ENCODE measurements around the gene KNSTRN.
A peak's percentile ranks its signal among the peaks of the same experiment; 100 is the strongest.

The KNSTRN gene

DNA sequence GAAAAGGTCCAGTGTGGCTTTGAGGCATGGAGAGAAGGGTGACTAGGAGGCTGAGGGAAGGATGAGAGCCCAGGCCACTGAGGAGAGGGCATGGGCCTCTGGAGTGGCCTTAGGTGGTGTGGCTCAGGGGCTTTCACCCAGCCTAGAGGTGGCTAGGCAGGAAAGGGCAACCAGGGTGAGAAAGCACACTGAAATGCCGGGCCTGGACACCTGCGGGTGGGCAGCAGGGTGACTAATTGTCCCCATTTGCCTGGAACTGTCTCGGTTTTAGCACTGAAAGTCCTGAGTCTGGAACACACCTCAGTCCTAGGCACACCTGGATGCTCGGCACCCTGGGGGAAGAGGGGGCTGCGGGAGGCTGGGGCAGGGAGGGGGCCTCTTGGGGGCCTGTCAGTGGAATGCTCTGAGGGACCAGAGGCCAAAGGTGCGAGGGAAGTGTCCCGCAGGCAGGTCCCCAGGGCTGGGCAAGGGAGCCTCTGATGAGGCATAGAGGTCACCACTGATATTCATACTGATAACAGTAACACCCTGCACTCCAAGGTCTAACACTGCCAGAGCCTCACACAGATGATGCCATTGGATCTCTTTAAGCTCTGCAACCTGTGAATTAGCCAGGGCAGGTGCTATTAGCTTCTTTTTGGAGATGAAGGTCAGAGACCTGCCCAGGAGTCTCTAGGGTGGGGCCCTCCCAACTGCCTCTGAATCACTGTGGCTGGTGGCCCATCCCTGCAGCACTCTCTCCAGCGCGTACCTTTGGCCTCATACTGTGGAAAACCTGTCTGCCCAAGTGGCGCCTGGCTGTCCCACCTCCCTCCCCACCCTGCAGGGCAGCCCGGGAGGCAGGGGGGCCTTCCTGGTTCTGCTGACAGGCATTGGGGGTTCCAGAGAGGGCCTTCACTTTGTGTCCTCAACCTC lies 34.7 kb upstream of the KNSTRN start:
- Histone ChIP-seq H3K4me2 (ENCODE audit: low read length) (no peak overlapping the region), H3K4me1 (ENCODE audit: control insufficient read depth, insufficient read depth, low read length) (peaks cover 17% of the 10 kb centered on the region), H3K9ac (ENCODE audit: low read depth, low read length) (no peak overlapping the region), H3K27me3 (ENCODE audit: control insufficient read depth, insufficient read depth, low read length) (peaks cover 16% of the 10 kb centered on the region), H3K36me3 (ENCODE audit: insufficient read depth, low read length) (no peaks in the 10 kb centered on the region), H3K9me3 (replicated peaks; ENCODE audit: low read length) (no peaks in the 10 kb centered on the region), H3K4me3 (ENCODE audit: low read length) (no peak overlapping the region)

DNA sequence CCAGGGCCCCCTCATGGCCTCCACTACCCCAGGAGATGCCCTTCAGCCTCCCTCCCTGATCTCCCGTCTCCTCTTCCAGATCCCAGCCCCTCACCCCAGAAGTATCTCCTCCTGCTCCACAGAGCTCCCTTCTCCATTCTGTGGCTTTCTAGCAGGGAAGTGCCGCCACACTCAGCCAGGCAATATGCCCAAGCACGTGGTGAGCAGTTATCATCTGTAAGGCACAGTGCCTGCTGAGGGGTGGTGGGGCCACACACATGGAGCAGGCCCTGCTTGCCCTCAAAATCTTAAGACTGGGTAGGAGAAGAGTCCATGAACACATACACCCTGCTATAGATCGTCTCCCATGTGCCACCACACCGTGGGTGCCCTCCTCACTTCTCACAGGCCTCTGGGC lies 34.0 kb upstream of the KNSTRN start:
- no peaks in the 10 kb centered on the region for H3K9me3 ChIP-seq (replicated peaks; ENCODE audit: low read length)
- no peak overlapping the region for H3K4me3 ChIP-seq (ENCODE audit: low read length)
- H3K4me2 ChIP-seq (ENCODE audit: low read length) = no peak overlapping the region
- H3K9ac ChIP-seq (ENCODE audit: low read depth, low read length) = no peak overlapping the region
- no peaks in the 10 kb centered on the region for H3K36me3 ChIP-seq (ENCODE audit: insufficient read depth, low read length)
- H3K4me1 ChIP-seq (ENCODE audit: control insufficient read depth, insufficient read depth, low read length) = peaks cover 10% of the 10 kb centered on the region
- H3K27me3 ChIP-seq (ENCODE audit: control insufficient read depth, insufficient read depth, low read length) = peaks cover 22% of the 10 kb centered on the region

DNA sequence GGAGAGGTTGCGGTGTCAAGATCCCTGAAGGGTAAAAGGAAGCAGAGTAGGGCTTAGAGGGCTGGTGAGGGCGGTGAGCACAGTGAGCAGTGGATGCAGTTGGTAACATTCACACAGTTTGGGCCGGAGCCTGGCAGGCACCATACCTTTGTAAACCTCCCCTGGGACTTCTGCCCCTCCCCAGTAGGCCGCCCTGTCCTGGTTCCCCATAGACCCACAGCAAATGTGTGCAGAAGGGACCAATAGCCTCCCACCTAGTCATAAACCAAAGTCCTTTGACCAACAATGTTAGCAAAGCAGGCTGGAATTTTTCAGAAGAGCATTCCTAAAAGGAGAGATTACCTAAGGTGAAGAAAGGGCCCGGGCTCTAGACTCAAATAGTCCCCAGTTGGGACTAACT lies 33.4 kb upstream of the KNSTRN start:
- no peaks in the 10 kb centered on the region for H3K36me3 ChIP-seq (ENCODE audit: insufficient read depth, low read length)
- no peak overlapping the region for H3K9ac ChIP-seq (ENCODE audit: low read depth, low read length)
- no peak overlapping the region for H3K4me2 ChIP-seq (ENCODE audit: low read length)
- peaks cover 29% of the 10 kb centered on the region for H3K27me3 ChIP-seq (ENCODE audit: control insufficient read depth, insufficient read depth, low read length)
- H3K4me3 ChIP-seq (ENCODE audit: low read length) = no peak overlapping the region
- no peaks in the 10 kb centered on the region for H3K9me3 ChIP-seq (replicated peaks; ENCODE audit: low read length)
- H3K4me1 ChIP-seq (ENCODE audit: control insufficient read depth, insufficient read depth, low read length) = peaks cover 3% of the 10 kb centered on the region

DNA sequence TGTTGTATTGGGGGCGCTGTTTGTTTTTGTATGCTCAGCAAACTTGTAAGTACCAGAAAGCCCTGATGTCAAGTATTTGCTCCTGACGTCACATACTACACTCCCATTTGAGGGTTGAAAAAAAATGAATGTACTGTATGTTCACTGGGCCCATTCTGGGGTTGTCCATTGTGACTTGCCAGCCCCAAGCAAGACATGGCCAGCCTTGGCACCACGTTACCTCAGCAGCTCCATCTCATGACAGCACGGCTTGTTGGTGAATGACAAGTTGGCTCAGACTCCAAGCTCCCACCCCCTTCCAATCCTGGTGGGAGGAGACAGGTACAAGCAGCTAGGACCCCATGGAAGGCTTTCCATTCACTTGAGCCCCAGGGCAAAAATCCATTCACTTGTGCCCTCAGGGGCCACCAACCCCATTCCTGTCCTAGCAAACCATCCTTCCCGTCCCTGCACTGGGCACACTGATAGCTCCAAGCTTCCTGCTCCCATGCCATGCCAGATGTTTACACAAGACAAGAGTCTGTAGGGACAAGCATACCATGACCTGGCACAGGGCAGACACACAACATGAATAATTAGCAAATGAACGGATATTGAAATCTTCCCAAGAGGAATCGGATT lies 30.1 kb upstream of the KNSTRN start:
- Histone ChIP-seq H3K4me1 (ENCODE audit: control insufficient read depth, insufficient read depth, low read length) (peaks cover 4% of the 10 kb centered on the region), H3K4me2 (ENCODE audit: low read length) (no peak overlapping the region), H3K4me3 (ENCODE audit: low read length) (no peak overlapping the region), H3K27me3 (ENCODE audit: control insufficient read depth, insufficient read depth, low read length) (peaks cover 29% of the 10 kb centered on the region), H3K36me3 (ENCODE audit: insufficient read depth, low read length) (no peaks in the 10 kb centered on the region), H3K9ac (ENCODE audit: low read depth, low read length) (no peak overlapping the region), H3K9me3 (replicated peaks; ENCODE audit: low read length) (no peaks in the 10 kb centered on the region)

DNA sequence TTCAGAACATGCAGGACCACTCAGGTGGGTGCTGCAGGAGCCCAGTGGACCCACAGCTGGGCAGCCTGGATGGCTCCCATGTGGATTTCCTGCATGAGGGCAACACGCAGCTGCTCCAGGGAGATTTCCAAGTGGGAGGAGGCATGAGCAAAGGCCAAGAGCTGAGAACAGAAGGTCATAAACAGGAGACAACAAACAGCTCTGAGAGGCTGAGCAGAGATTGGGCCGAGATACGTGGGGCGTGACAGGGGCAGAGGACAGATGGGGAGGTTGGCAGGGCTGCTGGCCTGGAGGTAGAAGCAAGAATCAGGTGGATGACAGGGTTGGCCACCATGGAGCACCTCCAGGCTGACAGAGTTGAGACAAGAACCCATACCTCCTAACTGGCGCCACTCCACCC lies 28.8 kb upstream of the KNSTRN start:
- no peak overlapping the region for H3K9ac ChIP-seq (ENCODE audit: low read depth, low read length)
- H3K9me3 ChIP-seq (replicated peaks; ENCODE audit: low read length) = no peaks in the 10 kb centered on the region
- no peaks in the 10 kb centered on the region for H3K36me3 ChIP-seq (ENCODE audit: insufficient read depth, low read length)
- no peak overlapping the region for H3K4me2 ChIP-seq (ENCODE audit: low read length)
- H3K4me3 ChIP-seq (ENCODE audit: low read length) = no peak overlapping the region
- peaks cover 8% of the 10 kb centered on the region for H3K4me1 ChIP-seq (ENCODE audit: control insufficient read depth, insufficient read depth, low read length)
- H3K27me3 ChIP-seq (ENCODE audit: control insufficient read depth, insufficient read depth, low read length) = peaks cover 30% of the 10 kb centered on the region

DNA sequence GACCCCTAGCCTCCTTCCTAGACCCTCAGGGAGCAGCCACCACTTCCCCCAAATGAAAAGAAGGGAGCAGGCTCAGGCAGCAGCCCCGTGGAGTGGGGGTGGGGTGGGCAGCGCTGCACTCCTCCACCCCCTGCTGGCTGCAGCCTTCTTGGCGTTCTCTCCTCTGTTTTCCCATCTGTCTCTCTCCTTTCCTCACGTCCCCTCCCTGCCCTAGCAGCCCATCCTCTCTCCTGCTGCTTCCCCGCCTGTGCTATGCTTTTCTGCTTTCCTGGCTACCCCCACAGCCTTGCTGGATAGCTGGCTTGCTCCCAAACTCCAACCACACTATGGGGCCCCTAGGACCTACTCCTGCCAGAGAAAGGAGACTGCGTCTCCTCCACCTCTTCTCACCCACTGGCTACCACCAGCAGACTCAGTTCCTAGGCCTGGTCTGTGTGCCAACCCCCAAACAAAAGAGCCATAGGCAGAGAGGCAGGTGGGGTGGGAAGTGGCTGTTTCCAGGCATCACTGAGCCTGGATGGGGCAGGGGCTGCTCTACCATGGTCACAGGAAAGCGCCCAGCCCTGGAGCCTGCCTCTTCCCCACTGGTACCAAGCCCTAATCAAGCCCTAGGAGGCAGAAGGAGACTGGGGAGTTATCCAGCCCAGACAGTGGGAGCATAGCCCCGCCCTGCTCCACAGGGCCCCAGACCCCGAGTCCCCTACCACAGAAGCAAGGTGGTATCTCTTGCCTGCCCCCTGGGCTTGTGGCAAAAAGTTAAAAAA lies 27.9 kb upstream of the KNSTRN start:
- peaks cover 12% of the 10 kb centered on the region for H3K4me1 ChIP-seq (ENCODE audit: control insufficient read depth, insufficient read depth, low read length)
- no peak overlapping the region for H3K4me3 ChIP-seq (ENCODE audit: low read length)
- no peaks in the 10 kb centered on the region for H3K9me3 ChIP-seq (replicated peaks; ENCODE audit: low read length)
- peaks cover 39% of the 10 kb centered on the region for H3K27me3 ChIP-seq (ENCODE audit: control insufficient read depth, insufficient read depth, low read length)
- no peaks in the 10 kb centered on the region for H3K36me3 ChIP-seq (ENCODE audit: insufficient read depth, low read length)
- H3K4me2 ChIP-seq (ENCODE audit: low read length) = no peak overlapping the region
- H3K9ac ChIP-seq (ENCODE audit: low read depth, low read length) = no peak overlapping the region

DNA sequence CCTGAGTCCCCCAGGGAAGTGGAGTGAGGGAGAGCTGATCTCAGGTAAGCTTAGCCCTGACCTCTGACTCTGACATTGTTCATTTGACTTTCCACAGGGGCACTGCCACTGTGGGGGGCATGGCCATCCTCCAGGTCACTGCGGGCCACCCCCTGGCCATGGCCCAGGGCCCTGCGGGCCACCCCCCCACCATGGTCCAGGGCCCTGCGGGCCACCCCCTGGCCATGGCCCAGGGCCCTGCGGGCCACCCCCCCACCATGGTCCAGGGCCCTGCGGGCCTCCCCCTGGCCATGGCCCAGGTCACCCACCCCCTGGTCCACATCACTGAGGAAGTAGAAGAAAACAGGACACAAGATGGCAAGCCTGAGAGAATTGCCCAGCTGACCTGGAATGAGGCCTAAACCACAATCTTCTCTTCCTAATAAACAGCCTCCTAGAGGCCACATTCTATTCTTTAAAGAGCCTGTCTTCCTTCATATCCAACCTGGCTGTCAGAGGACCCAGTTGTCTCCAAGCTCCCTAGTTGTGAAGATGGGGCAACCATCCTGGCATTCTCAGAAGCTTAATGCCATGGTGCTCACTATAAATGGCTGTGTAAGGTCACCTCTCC lies 26.4 kb upstream of the KNSTRN start:
- Histone ChIP-seq H3K36me3 (ENCODE audit: insufficient read depth, low read length) (no peaks in the 10 kb centered on the region), H3K27me3 (ENCODE audit: control insufficient read depth, insufficient read depth, low read length) (peaks cover 47% of the 10 kb centered on the region)

DNA sequence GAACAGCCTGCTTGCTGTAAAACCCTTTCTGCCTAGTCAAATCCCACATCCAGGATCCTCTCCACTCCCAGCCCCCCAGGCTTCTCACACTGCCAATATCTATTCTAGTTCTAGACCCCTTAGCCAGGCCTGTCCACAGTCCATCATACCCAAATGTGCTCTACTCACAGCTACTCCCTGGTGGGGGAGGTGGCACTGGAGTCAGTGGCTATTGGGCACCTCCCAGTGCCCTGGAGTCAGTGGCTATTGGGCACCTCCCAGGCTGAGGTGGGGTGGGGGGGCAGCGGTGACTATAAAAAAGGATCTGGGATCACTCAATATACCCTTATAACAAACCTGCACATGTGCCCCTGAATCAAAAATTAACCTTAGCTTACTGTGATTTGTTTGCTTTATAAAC lies 25.3 kb upstream of the KNSTRN start:
- H3K9me3 ChIP-seq (replicated peaks; ENCODE audit: low read length) = no peaks in the 10 kb centered on the region
- H3K27me3 ChIP-seq (ENCODE audit: control insufficient read depth, insufficient read depth, low read length) = peaks cover 55% of the 10 kb centered on the region
- H3K36me3 ChIP-seq (ENCODE audit: insufficient read depth, low read length) = no peaks in the 10 kb centered on the region
- peak overlapping the region; percentile 84 for H3K4me2 ChIP-seq (ENCODE audit: low read length)
- no peak overlapping the region for H3K9ac ChIP-seq (ENCODE audit: low read depth, low read length)
- H3K4me3 ChIP-seq (ENCODE audit: low read length) = no peak overlapping the region
- H3K4me1 ChIP-seq (ENCODE audit: control insufficient read depth, insufficient read depth, low read length) = peaks cover 12% of the 10 kb centered on the region

More for the DNA sequence above, 26.4 kb upstream of the KNSTRN start:
- H3K4me2 ChIP-seq (ENCODE audit: low read length) = no peak overlapping the region
- H3K4me1 ChIP-seq (ENCODE audit: control insufficient read depth, insufficient read depth, low read length) = peaks cover 12% of the 10 kb centered on the region
- no peaks in the 10 kb centered on the region for H3K9me3 ChIP-seq (replicated peaks; ENCODE audit: low read length)
- no peak overlapping the region for H3K4me3 ChIP-seq (ENCODE audit: low read length)
- H3K9ac ChIP-seq (ENCODE audit: low read depth, low read length) = no peak overlapping the region

DNA sequence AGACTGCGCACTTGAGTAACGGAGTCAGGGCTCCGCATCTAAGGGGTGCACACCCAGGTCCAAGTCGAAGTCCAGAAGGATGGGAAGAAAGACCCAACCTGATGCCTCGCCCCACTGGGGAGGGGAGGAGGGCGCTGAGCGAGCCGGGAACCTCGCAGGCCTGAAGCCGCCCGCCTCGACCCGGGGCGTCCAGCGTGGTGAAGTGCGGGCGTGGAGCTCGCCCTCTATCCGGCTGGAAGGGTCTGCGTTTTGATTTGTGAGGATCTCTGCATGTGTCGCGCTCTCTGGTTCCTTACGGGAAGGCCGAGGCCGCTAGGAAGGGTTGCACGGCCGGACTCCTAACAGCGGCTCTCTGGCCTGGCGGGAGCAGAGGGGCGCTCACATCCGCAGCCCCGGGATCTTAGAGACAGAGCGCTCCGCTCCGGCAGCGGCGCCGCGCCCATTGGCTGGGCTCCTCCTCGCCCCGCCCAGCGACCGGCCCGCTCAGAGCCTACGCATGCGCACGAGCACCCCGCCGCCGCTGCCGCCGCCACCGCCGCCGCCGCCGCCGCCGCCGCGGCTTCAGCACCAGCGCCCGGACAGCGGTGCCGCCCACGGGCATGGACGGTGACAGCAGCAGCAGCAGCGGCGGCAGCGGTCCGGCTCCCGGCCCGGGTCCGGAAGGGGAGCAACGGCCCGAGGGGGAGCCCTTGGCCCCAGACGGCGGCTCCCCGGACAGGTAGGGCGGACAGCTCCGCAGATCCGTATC lies 24.6 kb upstream of the KNSTRN start, which contains the start of gene DISP2:
Gene DISP2 (plus strand): TSS at position 497 of the 748 bp plus-strand sequence. CDS start 103 bp downstream, at position 600.
- Histone ChIP-seq H3K36me3 (ENCODE audit: insufficient read depth, low read length) (no peaks in the 10 kb centered on the region), H3K9ac (ENCODE audit: low read depth, low read length) (no peak within 1 kb of the TSS), H3K4me3 (ENCODE audit: low read length) (peak within 1 kb of the TSS; percentile 68), H3K4me1 (ENCODE audit: control insufficient read depth, insufficient read depth, low read length) (peaks cover 12% of the 10 kb centered on the region), H3K27me3 (ENCODE audit: control insufficient read depth, insufficient read depth, low read length) (peaks cover 50% of the 10 kb centered on the region), H3K9me3 (replicated peaks; ENCODE audit: low read length) (no peaks in the 10 kb centered on the region), H3K4me2 (ENCODE audit: low read length) (peak within 1 kb of the TSS; percentile 92)

DNA sequence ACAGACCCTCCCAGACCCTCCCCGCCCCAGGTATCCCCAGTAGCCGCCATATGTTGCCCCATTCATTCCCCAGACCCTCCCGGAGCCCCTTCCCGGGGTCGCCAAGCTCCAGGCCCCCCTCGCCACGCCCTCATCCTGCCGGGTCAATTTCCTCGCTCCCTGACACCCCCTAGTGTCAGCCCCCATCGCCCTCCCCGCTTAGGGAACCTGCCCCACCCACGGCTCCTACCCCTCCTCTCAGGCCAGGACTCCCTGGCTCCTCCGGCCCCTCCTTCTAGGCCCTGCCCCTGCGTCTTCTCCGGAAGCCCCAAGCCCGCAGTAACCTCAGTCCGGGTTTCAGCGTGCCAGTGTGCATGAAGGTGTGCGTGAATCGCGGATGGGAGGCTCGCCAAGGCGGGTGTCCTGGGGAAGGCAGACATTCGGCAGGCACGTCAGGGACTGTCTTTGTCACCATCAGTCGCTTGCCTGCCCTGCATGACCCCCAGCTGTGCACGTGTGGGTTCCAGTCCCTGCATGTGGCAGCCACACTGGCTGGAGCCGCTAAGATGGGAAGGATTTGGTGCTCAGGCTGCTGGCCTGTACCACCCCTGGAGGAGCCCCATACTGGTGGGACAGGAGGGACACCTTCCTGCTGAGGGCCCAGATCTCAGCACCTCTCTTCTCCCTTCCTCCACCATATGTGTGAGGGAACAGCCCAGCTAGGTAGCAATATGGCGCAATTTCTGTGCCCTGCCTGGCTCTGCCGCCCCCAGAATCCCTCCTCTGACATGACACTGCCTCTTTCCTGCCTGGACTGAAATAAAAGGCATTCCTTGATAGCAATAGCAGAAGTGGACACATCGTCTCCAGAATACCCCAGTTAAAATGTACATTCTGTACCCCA lies 23.8 kb upstream of the KNSTRN start:
- peaks cover 12% of the 10 kb centered on the region for H3K4me1 ChIP-seq (ENCODE audit: control insufficient read depth, insufficient read depth, low read length)
- H3K27me3 ChIP-seq (ENCODE audit: control insufficient read depth, insufficient read depth, low read length) = peaks cover 41% of the 10 kb centered on the region
- no peak overlapping the region for H3K9ac ChIP-seq (ENCODE audit: low read depth, low read length)
- peak overlapping the region; percentile 63 for H3K4me3 ChIP-seq (ENCODE audit: low read length)
- H3K36me3 ChIP-seq (ENCODE audit: insufficient read depth, low read length) = no peaks in the 10 kb centered on the region
- no peaks in the 10 kb centered on the region for H3K9me3 ChIP-seq (replicated peaks; ENCODE audit: low read length)
- H3K4me2 ChIP-seq (ENCODE audit: low read length) = peak overlapping the region; percentile 92

All from skeletal muscle satellite cell (primary cell).